ENCODE results near the gene P2RY12.

GRCh38 chr3:151351648-151352047 is 32.9 kb downstream of the P2RY12 start:
- TF ChIP-seq, protein P1, sequence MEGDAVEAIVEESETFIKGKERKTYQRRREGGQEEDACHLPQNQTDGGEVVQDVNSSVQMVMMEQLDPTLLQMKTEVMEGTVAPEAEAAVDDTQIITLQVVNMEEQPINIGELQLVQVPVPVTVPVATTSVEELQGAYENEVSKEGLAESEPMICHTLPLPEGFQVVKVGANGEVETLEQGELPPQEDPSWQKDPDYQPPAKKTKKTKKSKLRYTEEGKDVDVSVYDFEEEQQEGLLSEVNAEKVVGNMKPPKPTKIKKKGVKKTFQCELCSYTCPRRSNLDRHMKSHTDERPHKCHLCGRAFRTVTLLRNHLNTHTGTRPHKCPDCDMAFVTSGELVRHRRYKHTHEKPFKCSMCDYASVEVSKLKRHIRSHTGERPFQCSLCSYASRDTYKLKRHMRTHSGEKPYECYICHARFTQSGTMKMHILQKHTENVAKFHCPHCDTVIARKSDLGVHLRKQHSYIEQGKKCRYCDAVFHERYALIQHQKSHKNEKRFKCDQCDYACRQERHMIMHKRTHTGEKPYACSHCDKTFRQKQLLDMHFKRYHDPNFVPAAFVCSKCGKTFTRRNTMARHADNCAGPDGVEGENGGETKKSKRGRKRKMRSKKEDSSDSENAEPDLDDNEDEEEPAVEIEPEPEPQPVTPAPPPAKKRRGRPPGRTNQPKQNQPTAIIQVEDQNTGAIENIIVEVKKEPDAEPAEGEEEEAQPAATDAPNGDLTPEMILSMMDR (conservative IDR thresholded peaks at IDR 0.05; ENCODE audit: low read depth, low read length) = no peak
- TF ChIP-seq RAD21 (IDR thresholded peaks at IDR 0.05; ENCODE audit: low read length) = no peak
- TF ChIP-seq FOS (IDR thresholded peaks at IDR 0.05; ENCODE audit: low read depth, low read length) = no peak
- TF ChIP-seq MAFK (IDR thresholded peaks at IDR 0.05; ENCODE audit: low read depth, low read length) = no peak
- no peak for TF ChIP-seq CHD1 (IDR thresholded peaks at IDR 0.05; ENCODE audit: low read depth, low read length)
- TF ChIP-seq, protein P2, sequence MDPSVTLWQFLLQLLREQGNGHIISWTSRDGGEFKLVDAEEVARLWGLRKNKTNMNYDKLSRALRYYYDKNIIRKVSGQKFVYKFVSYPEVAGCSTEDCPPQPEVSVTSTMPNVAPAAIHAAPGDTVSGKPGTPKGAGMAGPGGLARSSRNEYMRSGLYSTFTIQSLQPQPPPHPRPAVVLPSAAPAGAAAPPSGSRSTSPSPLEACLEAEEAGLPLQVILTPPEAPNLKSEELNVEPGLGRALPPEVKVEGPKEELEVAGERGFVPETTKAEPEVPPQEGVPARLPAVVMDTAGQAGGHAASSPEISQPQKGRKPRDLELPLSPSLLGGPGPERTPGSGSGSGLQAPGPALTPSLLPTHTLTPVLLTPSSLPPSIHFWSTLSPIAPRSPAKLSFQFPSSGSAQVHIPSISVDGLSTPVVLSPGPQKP (IDR thresholded peaks at IDR 0.05; ENCODE audit: borderline replicate concordance, low read depth, low read length) = no peak
- TF ChIP-seq RFX5 (IDR thresholded peaks at IDR 0.05; ENCODE audit: low read depth, low read length) = no peak
- no peak for TF ChIP-seq POLR2A (IDR thresholded peaks at IDR 0.05; ENCODE audit: low read depth, low read length)
- TF ChIP-seq, protein P3, sequence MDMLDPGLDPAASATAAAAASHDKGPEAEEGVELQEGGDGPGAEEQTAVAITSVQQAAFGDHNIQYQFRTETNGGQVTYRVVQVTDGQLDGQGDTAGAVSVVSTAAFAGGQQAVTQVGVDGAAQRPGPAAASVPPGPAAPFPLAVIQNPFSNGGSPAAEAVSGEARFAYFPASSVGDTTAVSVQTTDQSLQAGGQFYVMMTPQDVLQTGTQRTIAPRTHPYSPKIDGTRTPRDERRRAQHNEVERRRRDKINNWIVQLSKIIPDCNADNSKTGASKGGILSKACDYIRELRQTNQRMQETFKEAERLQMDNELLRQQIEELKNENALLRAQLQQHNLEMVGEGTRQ (IDR thresholded peaks at IDR 0.05; ENCODE audit: low read depth, low read length) = no peak
- no peak for TF ChIP-seq NFE2L2 (IDR thresholded peaks at IDR 0.05; ENCODE audit: low read depth, low read length)
- no peak for TF ChIP-seq RCOR1 (IDR thresholded peaks at IDR 0.05; ENCODE audit: insufficient replicate concordance, low read length)
- no peak for TF ChIP-seq SMC3 (IDR thresholded peaks at IDR 0.05; ENCODE audit: low read depth, low read length)
- no peak for TF ChIP-seq CEBPB (IDR thresholded peaks at IDR 0.05; ENCODE audit: low read depth, low read length)
